Stomach (tissue), 4 donors: Measurements from ENCODE around the gene MTHFD1.

Experiments used
- CTCF ChIP-seq, 7 experiments: fragments of 450-650 bp in 4 of 7; fragments of 200-600 bp in 3 of 7; sonication (generic) in 3 of 7; IDR thresholded peaks; one replicate each; pipeline ENCODE4 v1.5.1; 2016 to 2019; ENCODE audit warnings: antibody characterized with exemption in 7 of 7, control low read depth in 2 of 7, mild to moderate bottlenecking in 1 of 7
- EP300 ChIP-seq: sonication (generic); formaldehyde crosslinking; IDR thresholded peaks from one replicate; pipeline ENCODE4 v1.6.1; 2017; ENCODE audit warnings: antibody characterized with exemption
- POLR2A ChIP-seq, 4 donors: fragments of 450-650 bp; IDR thresholded peaks; one replicate each; pipeline ENCODE4 v1.6.1; 2016; ENCODE audit warnings: antibody characterized with exemption in 4 of 4, control low read depth in 2 of 4, mild to moderate bottlenecking in 1 of 4, moderate library complexity in 1 of 4
- POLR2AphosphoS5 ChIP-seq, 3 donors: sonication (generic); formaldehyde crosslinking; IDR thresholded peaks; one replicate each; pipeline ENCODE4 v1.6.1; 2016; ENCODE audit warnings: antibody characterized with exemption in 3 of 3

- TF ChIP-seq POLR2AphosphoS5 (IDR thresholded peaks at IDR 0.05) (peak in 2 of 3 donors; percentile 8 to 48), CTCF (IDR thresholded peaks at IDR 0.05) (no peak), POLR2A (IDR thresholded peaks at IDR 0.05) (no peak), EP300 (no peak)
Observed at GRCh38 chr14:64504897-64505794, 117.0 kb downstream of the MTHFD1 start.
